OCI-LY7 (cell line): ENCODE data around the gene CCDC54. TPM values are rescaled to one million over a fixed set of nuclear protein-coding genes. Genes with fewer than 3 reads are reported as not detected.

Experiments
- BruUV-seq: library from RNA; stranded (reverse); fragments of 400-500 nt; replicated peaks from 2 replicates; lab custom pipeline; 2021; lab: Mats Ljungman, UMichigan
- CTCF ChIA-PET: fragments of 300-600 bp; sonication (Branson Sonifier 250); formaldehyde crosslinking; loops from one replicate; lab custom pipeline; 2022; ENCODE audit warnings: antibody characterized with exemption; ENCODE audit not compliant: unreplicated experiment; lab: Charles Lee
- POLR2A ChIA-PET: fragments of 300-600 bp; sonication (Branson Sonifier 250); formaldehyde crosslinking; loops from one replicate; lab custom pipeline; 2022; ENCODE audit warnings: antibody characterized with exemption; lab: Charles Lee
- DNase-seq: peaks from one replicate; pipeline ENCODE4 v3.0.0-alpha.2; 2015; ENCODE audit warnings: low spot score
- H2AFZ ChIP-seq: fragments of 200-600 bp; sonication (generic), shearing (Covaris generic); 2 replicates; pipeline ENCODE4 v1.6.1; 2014; ENCODE audit warnings: mild to moderate bottlenecking, antibody characterized with exemption, low read length, moderate library complexity
- H3K27ac ChIP-seq: fragments of 200-600 bp; sonication (generic); 2 replicates; pipeline ENCODE4 v1.5.1; 2014; ENCODE audit warnings: mixed run types, low read depth, mild to moderate bottlenecking, moderate library complexity, low read length, inconsistent platforms; ENCODE audit not compliant: poor library complexity, severe bottlenecking
- H3K36me3 ChIP-seq: fragments of 200-600 bp; sonication (generic); 2 replicates; pipeline ENCODE4 v1.6.1; 2014; ENCODE audit warnings: mild to moderate bottlenecking, antibody characterized with exemption, low read length, moderate library complexity, mixed read lengths; ENCODE audit not compliant: insufficient read depth
- H3K4me1 ChIP-seq: fragments of 200-600 bp; sonication (generic); 2 replicates; pipeline ENCODE4 v1.5.1; 2014; ENCODE audit warnings: mild to moderate bottlenecking, low read length; ENCODE audit not compliant: insufficient read depth, poor library complexity, severe bottlenecking
- H3K4me2 ChIP-seq: fragments of 200-600 bp; sonication (generic); 2 replicates; pipeline ENCODE4 v1.6.1; 2014; ENCODE audit warnings: mild to moderate bottlenecking, low read length
- H3K4me3 ChIP-seq: fragments of 200-600 bp; sonication (generic); 2 replicates; pipeline ENCODE4 v1.5.1; 2014; ENCODE audit warnings: mild to moderate bottlenecking, low read depth, low read length; ENCODE audit not compliant: poor library complexity, severe bottlenecking
- H3K79me2 ChIP-seq: fragments of 200-600 bp; sonication (generic); 2 replicates; pipeline ENCODE4 v1.6.1; 2016; ENCODE audit warnings: low read depth, mild to moderate bottlenecking, low read length, moderate library complexity, mixed read lengths; ENCODE audit not compliant: insufficient read depth
- H3K9me2 ChIP-seq: fragments of 200-600 bp; sonication (generic); 2 replicates; pipeline ENCODE4 v1.6.1; 2016; ENCODE audit warnings: mild to moderate bottlenecking, low read length, mixed read lengths; ENCODE audit not compliant: insufficient read depth
- H3K9me3 ChIP-seq: fragments of 200-600 bp; sonication (generic); 2 replicates; pipeline ENCODE4 v1.6.1; 2014; ENCODE audit warnings: mild to moderate bottlenecking, mixed run types, low read length, mixed read lengths
- H4K20me1 ChIP-seq: fragments of 200-600 bp; sonication (generic); 2 replicates; pipeline ENCODE4 v1.6.1; 2014; ENCODE audit warnings: mild to moderate bottlenecking, antibody characterized with exemption, low read length, moderate library complexity, mixed read lengths; ENCODE audit not compliant: insufficient read depth
- EZH2phosphoT487 ChIP-seq: fragments of 200-600 bp; sonication (generic); IDR thresholded peaks from 2 replicates; pipeline ENCODE4 v1.6.1; 2018; ENCODE audit warnings: low read depth, borderline replicate concordance, mild to moderate bottlenecking, mixed run types, antibody characterized with exemption, low read length, moderate library complexity, mixed read lengths
- intact Hi-C: fragments of 100-400 bp; cut with micrococcal nuclease; formaldehyde crosslinking; loops from one replicate; pipeline ENCODE4 v1.10.0; 2022; ENCODE audit not compliant: unreplicated experiment
- total RNA-seq, 2 experiments: library from RNA; depleted of rRNA in 1 of 2; stranded (reverse); fragments of >200 nt in 1 of 2; shearing (Covaris generic) in 1 of 2; gene quantifications; 2 replicates each; pipeline ENCODE4 v1.2.3, GENCODE V29; 2014 to 2022
- TF ChIP-seq, protein P1 (sequence below): fragments of 200-600 bp; sonication (generic); conservative IDR thresholded peaks from 2 replicates; pipeline ENCODE4 v1.5.1; 2014; ENCODE audit warnings: mild to moderate bottlenecking, antibody characterized with exemption, low read length, moderate library complexity, mixed read lengths

CCDC54 gene
- total RNA-seq, 2 experiments from 2014 or later, result not detected

DNA sequence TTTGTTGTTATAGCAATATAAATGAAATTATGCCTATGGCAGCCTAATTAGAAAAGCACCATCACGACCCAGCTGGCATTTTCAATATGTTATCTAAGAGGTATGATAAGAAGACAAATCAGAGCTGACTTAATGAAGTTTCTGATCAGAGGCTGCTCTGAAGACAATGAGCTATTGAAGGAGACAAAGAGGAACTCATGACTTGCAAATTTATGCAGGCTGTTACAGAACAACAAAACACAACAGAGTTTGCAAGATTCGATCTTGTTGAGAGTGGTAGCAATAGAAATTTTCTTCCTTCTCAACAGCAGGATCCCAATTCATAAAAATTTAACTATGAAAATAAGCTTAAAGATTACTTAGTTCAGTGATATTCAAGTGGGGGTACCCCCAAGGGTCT, 7.7 kb downstream of the CCDC54 start:
- no peak overlapping the region for H3K27ac ChIP-seq
- H3K36me3 ChIP-seq, result no peaks in the 10 kb centered on the region
- no peak overlapping the region for H3K4me2 ChIP-seq
- no peaks in the 10 kb centered on the region for H3K79me2 ChIP-seq
- intact Hi-C loops, result no loop called here
- POLR2A ChIA-PET, result interaction anchor here (1.0 to 2.2 kb wide), 3 partner anchors 9 to 21 kb away, joined by 3 to 8 read pairs (median 3); no protein-coding TSS in a partner anchor
- TF ChIP-seq, protein P1, sequence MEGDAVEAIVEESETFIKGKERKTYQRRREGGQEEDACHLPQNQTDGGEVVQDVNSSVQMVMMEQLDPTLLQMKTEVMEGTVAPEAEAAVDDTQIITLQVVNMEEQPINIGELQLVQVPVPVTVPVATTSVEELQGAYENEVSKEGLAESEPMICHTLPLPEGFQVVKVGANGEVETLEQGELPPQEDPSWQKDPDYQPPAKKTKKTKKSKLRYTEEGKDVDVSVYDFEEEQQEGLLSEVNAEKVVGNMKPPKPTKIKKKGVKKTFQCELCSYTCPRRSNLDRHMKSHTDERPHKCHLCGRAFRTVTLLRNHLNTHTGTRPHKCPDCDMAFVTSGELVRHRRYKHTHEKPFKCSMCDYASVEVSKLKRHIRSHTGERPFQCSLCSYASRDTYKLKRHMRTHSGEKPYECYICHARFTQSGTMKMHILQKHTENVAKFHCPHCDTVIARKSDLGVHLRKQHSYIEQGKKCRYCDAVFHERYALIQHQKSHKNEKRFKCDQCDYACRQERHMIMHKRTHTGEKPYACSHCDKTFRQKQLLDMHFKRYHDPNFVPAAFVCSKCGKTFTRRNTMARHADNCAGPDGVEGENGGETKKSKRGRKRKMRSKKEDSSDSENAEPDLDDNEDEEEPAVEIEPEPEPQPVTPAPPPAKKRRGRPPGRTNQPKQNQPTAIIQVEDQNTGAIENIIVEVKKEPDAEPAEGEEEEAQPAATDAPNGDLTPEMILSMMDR, result no peak
- no peak for TF ChIP-seq EZH2phosphoT487
- no peaks in the 10 kb centered on the region for H3K9me3 ChIP-seq
- CTCF ChIA-PET, result no interaction called here
- DNase-seq, result no peak
- no TSS peak for BruUV-seq
- H3K4me3 ChIP-seq, result no peak overlapping the region
- H3K4me1 ChIP-seq, result no peaks in the 10 kb centered on the region
- no peaks in the 10 kb centered on the region for H4K20me1 ChIP-seq
- no peaks in the 10 kb centered on the region for H3K9me2 ChIP-seq
- no peak overlapping the region for H2AFZ ChIP-seq

DNA sequence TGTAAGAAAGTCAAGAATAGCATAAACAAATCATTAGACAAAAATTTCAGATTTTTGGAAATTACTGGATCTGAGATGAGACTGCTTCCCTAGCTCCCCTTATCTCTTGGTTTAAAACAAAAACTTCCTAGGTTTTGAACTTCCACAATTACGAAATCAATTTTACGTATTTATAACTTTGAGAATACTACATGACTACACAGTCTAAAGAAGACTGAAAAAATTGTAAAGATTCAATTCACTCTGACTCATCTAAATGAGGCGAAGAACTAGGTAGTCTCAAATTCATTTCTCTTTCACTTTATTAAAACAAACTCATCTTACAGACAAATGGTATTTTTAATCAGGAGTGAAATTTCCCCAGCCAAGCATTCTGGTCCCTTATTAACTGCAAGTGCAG, 10.3 kb downstream of the CCDC54 start:
- DNase-seq, result no peak
- no peaks in the 10 kb centered on the region for H3K36me3 ChIP-seq
- H3K9me2 ChIP-seq, result no peaks in the 10 kb centered on the region
- intact Hi-C loops, result no loop called here
- H4K20me1 ChIP-seq, result no peaks in the 10 kb centered on the region
- H3K79me2 ChIP-seq, result no peaks in the 10 kb centered on the region
- H2AFZ ChIP-seq, result no peak overlapping the region
- no peak overlapping the region for H3K4me2 ChIP-seq
- CTCF ChIA-PET, result no interaction called here
- no peak overlapping the region for H3K4me3 ChIP-seq
- H3K9me3 ChIP-seq, result no peaks in the 10 kb centered on the region
- H3K4me1 ChIP-seq, result no peaks in the 10 kb centered on the region
- H3K27ac ChIP-seq, result no peak overlapping the region
- POLR2A ChIA-PET, result interaction anchor here (0.8 to 0.9 kb wide), 2 partner anchors 13 to 20 kb away, joined by 3 read pairs; no protein-coding TSS in a partner anchor
- BruUV-seq, result no TSS peak
- no peak for TF ChIP-seq EZH2phosphoT487
- TF ChIP-seq, protein P1, result no peak

DNA sequence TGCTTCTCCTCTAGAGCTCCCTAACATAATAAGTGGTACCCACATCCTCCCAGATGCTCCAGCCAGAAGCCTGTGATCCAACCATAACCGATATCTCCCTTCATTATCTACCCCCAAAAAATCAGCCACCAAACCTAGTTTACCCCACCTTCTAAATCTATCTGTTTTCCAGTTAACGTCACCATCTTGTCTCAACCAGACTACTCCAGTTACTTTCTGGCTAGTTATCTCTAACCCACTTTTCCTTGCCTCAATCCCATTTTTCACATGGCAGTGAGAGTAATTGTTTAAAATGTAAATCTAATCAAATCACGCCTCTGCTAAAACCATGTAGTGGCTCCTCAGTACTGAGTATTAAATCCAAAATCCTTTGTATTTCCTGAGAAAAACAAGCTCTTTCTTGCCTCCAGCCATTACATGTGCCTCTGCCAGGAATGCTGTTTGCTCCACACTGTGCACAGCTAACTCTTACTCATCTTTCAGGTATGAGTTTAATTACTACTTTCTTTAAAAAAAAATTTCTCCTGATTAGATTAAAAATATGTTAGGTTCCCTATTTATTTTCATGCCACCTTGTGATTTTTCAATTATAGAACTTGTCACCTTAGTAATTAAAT, 15.4 kb downstream of the CCDC54 start:
- Histone ChIP-seq H3K9me3 (no peaks in the 10 kb centered on the region), H3K36me3 (no peaks in the 10 kb centered on the region), H2AFZ (no peak overlapping the region), H3K9me2 (no peaks in the 10 kb centered on the region), H3K27ac (no peak overlapping the region), H3K79me2 (no peaks in the 10 kb centered on the region), H3K4me3 (no peak overlapping the region), H3K4me1 (no peaks in the 10 kb centered on the region), H3K4me2 (no peak overlapping the region), H4K20me1 (no peaks in the 10 kb centered on the region)
- CTCF ChIA-PET, result interaction anchor here (1.5 kb wide), 1 partner anchor 35 kb away, joined by 3 read pairs; no protein-coding TSS in a partner anchor
- no peak for DNase-seq
- TF ChIP-seq EZH2phosphoT487, result no peak
- TF ChIP-seq, protein P1, result no peak
- intact Hi-C loops, result no loop called here
- BruUV-seq, result no TSS peak
- POLR2A ChIA-PET, result interaction anchor here (0.6 kb wide), 2 partner anchors 39 to 1667 kb away, joined by 3 to 5 read pairs; no protein-coding TSS in a partner anchor
